ENCODE data around the gene SON.

The SON gene

DNA sequence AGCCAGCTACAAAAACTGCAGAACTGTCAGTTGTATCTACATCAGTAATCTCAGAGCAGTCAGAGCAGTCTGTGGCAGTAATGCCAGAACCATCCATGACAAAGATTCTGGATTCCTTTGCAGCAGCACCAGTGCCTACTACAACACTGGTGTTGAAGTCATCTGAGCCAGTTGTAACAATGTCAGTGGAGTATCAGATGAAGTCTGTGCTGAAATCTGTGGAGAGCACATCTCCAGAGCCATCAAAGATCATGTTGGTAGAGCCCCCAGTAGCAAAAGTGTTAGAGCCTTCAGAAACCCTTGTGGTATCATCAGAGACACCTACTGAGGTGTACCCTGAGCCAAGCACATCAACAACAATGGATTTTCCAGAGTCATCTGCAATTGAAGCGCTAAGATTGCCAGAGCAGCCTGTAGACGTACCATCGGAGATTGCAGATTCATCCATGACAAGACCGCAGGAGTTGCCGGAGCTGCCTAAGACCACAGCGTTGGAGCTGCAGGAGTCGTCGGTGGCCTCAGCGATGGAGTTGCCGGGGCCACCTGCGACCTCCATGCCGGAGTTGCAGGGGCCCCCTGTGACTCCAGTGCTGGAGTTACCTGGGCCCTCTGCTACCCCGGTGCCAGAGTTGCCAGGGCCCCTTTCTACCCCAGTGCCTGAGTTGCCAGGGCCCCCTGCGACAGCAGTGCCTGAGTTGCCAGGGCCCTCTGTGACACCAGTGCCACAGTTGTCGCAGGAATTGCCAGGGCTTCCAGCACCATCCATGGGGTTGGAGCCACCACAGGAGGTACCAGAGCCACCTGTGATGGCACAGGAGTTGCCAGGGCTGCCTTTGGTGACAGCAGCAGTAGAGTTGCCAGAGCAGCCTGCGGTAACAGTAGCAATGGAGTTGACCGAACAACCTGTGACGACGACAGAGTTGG is 7.3 kb downstream of the SON start:
- H3K4me2 ChIP-seq (ENCODE audit: insufficient read depth, low read length, poor library complexity, severe bottlenecking): no peak overlapping the region
- no peak overlapping the region for H2BK5ac ChIP-seq (ENCODE audit: low read length)
- peaks cover 0 to 4% of the 10 kb centered on the region in 2 donors for H3K4me1 ChIP-seq (ENCODE audit: control insufficient read depth in 2 of 2, insufficient read depth in 1 of 2, low read depth in 1 of 2, low read length in 2 of 2)
- no peak overlapping the region for H3K9ac ChIP-seq (ENCODE audit: low read depth, low read length, poor library complexity)
- peaks cover 6 to 37% of the 10 kb centered on the region in 2 donors for H3K9me3 ChIP-seq (replicated peaks in 1 of 2; ENCODE audit: control insufficient read depth in 2 of 2, insufficient read depth in 1 of 2, low read depth in 1 of 2, low read length in 2 of 2)
- no peak overlapping the region for H2BK15ac ChIP-seq (ENCODE audit: low read length)
- H3K79me1 ChIP-seq (ENCODE audit: low read depth, low read length): peaks cover 18% of the 10 kb centered on the region
- no peak overlapping the region for H2BK12ac ChIP-seq (ENCODE audit: low read length)
- no peak overlapping the region for H4K8ac ChIP-seq (ENCODE audit: low read depth, low read length)
- H2BK120ac ChIP-seq (ENCODE audit: low read depth, low read length): no peak overlapping the region
- H3K36me3 ChIP-seq (replicated peaks in 1 of 2; ENCODE audit: control insufficient read depth in 2 of 2, insufficient read depth in 2 of 2, low read length in 2 of 2): peaks cover 51 to 92% of the 10 kb centered on the region in 2 donors
- H3K14ac ChIP-seq (ENCODE audit: low read length): no peak overlapping the region
- no peaks in the 10 kb centered on the region for H3K27me3 ChIP-seq (ENCODE audit: control insufficient read depth in 3 of 3, insufficient read depth in 3 of 3, low read depth in 1 of 3, low read length in 3 of 3)
- H2AK5ac ChIP-seq (ENCODE audit: low read depth, low read length): no peak overlapping the region
- no peak overlapping the region for H2AFZ ChIP-seq (ENCODE audit: low read length)
- no CpG with 5 or more reads among the region's 19 CpGs for WGBS, 2 donors (ENCODE audit: extremely low coverage in 2 of 2, insufficient read length in 2 of 2, insufficient replicate concordance in 1 of 2)
- DNase-seq (ENCODE audit: low spot score): no peak
- H4K91ac ChIP-seq (ENCODE audit: low read depth, low read length, poor library complexity): no peak overlapping the region
- H3K27ac ChIP-seq (replicated peaks; ENCODE audit: low read length): no peak overlapping the region
- peak overlapping the region; percentile 86 for H3K23ac ChIP-seq (ENCODE audit: low read depth, low read length, poor library complexity)
- H3K18ac ChIP-seq (ENCODE audit: low read length): no peak overlapping the region
- H3K4ac ChIP-seq (ENCODE audit: low read length): no peak overlapping the region
- H3K4me3 ChIP-seq (ENCODE audit: low read length in 2 of 2): peak overlapping the region in 1 of 2 donors; percentile 65

DNA sequence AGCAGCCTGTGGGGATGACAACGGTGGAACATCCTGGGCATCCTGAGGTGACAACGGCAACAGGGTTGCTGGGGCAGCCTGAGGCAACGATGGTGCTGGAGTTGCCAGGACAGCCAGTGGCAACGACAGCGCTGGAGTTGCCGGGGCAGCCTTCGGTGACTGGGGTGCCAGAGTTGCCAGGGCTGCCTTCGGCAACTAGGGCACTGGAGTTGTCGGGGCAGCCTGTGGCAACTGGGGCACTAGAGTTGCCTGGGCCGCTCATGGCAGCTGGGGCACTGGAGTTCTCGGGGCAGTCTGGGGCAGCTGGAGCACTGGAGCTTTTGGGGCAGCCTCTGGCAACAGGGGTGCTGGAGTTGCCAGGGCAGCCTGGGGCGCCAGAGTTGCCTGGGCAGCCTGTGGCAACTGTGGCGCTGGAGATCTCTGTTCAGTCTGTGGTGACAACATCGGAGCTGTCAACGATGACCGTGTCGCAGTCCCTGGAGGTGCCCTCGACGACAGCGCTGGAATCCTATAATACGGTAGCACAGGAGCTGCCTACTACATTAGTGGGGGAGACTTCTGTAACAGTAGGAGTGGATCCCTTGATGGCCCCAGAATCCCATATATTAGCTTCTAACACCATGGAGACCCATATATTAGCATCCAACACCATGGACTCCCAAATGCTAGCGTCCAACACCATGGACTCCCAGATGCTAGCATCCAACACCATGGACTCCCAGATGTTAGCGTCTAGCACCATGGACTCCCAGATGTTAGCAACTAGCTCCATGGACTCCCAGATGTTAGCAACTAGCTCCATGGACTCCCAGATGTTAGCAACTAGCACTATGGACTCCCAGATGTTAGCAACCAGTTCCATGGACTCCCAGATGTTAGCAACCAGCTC is 8.2 kb downstream of the SON start:
- DNase-seq (ENCODE audit: low spot score): no peak
- Histone ChIP-seq H3K36me3 (replicated peaks in 1 of 2; ENCODE audit: control insufficient read depth in 2 of 2, insufficient read depth in 2 of 2, low read length in 2 of 2) (peaks cover 52 to 99% of the 10 kb centered on the region in 2 donors), H3K27me3 (ENCODE audit: control insufficient read depth in 3 of 3, insufficient read depth in 3 of 3, low read depth in 1 of 3, low read length in 3 of 3) (no peaks in the 10 kb centered on the region), H2AK5ac (ENCODE audit: low read depth, low read length) (no peak overlapping the region), H3K79me1 (ENCODE audit: low read depth, low read length) (peaks cover 18% of the 10 kb centered on the region), H3K23ac (ENCODE audit: low read depth, low read length, poor library complexity) (peak overlapping the region; percentile 86), H3K4ac (ENCODE audit: low read length) (no peak overlapping the region), H3K9ac (ENCODE audit: low read depth, low read length, poor library complexity) (no peak overlapping the region), H4K8ac (ENCODE audit: low read depth, low read length) (no peak overlapping the region), H3K4me1 (ENCODE audit: control insufficient read depth in 2 of 2, insufficient read depth in 1 of 2, low read depth in 1 of 2, low read length in 2 of 2) (no peaks in the 10 kb centered on the region), H4K91ac (ENCODE audit: low read depth, low read length, poor library complexity) (no peak overlapping the region), H2BK12ac (ENCODE audit: low read length) (no peak overlapping the region), H3K14ac (ENCODE audit: low read length) (no peak overlapping the region), H2BK120ac (ENCODE audit: low read depth, low read length) (no peak overlapping the region), H3K4me2 (ENCODE audit: insufficient read depth, low read length, poor library complexity, severe bottlenecking) (no peak overlapping the region), H2AFZ (ENCODE audit: low read length) (no peak overlapping the region), H3K9me3 (replicated peaks in 1 of 2; ENCODE audit: control insufficient read depth in 2 of 2, insufficient read depth in 1 of 2, low read depth in 1 of 2, low read length in 2 of 2) (peaks cover 6 to 37% of the 10 kb centered on the region in 2 donors), H2BK5ac (ENCODE audit: low read length) (no peak overlapping the region), H3K18ac (ENCODE audit: low read length) (no peak overlapping the region), H3K27ac (replicated peaks; ENCODE audit: low read length) (no peak overlapping the region), H2BK15ac (ENCODE audit: low read length) (no peak overlapping the region), H3K4me3 (ENCODE audit: low read length in 2 of 2) (peak overlapping the region in 1 of 2 donors; percentile 65)
- WGBS, 2 donors (ENCODE audit: extremely low coverage in 2 of 2, insufficient read length in 2 of 2, insufficient replicate concordance in 1 of 2): no CpG with 5 or more reads among the region's 23 CpGs

DNA sequence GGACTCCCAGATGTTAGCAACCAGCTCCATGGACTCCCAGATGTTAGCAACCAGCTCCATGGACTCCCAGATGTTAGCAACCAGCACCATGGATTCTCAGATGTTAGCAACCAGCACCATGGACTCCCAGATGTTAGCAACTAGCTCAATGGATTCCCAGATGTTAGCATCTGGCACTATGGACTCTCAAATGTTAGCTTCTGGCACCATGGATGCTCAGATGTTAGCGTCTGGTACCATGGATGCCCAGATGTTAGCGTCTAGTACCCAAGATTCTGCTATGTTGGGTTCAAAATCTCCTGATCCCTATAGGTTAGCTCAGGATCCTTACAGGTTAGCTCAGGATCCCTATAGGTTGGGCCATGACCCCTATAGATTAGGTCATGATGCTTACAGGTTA is 8.8 kb downstream of the SON start:
- H3K18ac ChIP-seq (ENCODE audit: low read length): no peak overlapping the region
- no peak overlapping the region for H2AFZ ChIP-seq (ENCODE audit: low read length)
- no peak overlapping the region for H4K91ac ChIP-seq (ENCODE audit: low read depth, low read length, poor library complexity)
- DNase-seq (ENCODE audit: low spot score): no peak
- peaks cover 6 to 37% of the 10 kb centered on the region in 2 donors for H3K9me3 ChIP-seq (replicated peaks in 1 of 2; ENCODE audit: control insufficient read depth in 2 of 2, insufficient read depth in 1 of 2, low read depth in 1 of 2, low read length in 2 of 2)
- no peak overlapping the region for H2BK120ac ChIP-seq (ENCODE audit: low read depth, low read length)
- H3K4me1 ChIP-seq (ENCODE audit: control insufficient read depth in 2 of 2, insufficient read depth in 1 of 2, low read depth in 1 of 2, low read length in 2 of 2): no peaks in the 10 kb centered on the region
- H3K23ac ChIP-seq (ENCODE audit: low read depth, low read length, poor library complexity): no peak overlapping the region
- H3K27me3 ChIP-seq (ENCODE audit: control insufficient read depth in 3 of 3, insufficient read depth in 3 of 3, low read depth in 1 of 3, low read length in 3 of 3): no peaks in the 10 kb centered on the region
- no peak overlapping the region for H3K14ac ChIP-seq (ENCODE audit: low read length)
- no peak overlapping the region for H2BK5ac ChIP-seq (ENCODE audit: low read length)
- H3K27ac ChIP-seq (replicated peaks; ENCODE audit: low read length): no peak overlapping the region
- H4K8ac ChIP-seq (ENCODE audit: low read depth, low read length): no peak overlapping the region
- no peak overlapping the region for H3K4ac ChIP-seq (ENCODE audit: low read length)
- peaks cover 18% of the 10 kb centered on the region for H3K79me1 ChIP-seq (ENCODE audit: low read depth, low read length)
- H3K4me2 ChIP-seq (ENCODE audit: insufficient read depth, low read length, poor library complexity, severe bottlenecking): no peak overlapping the region
- no peak overlapping the region for H2BK12ac ChIP-seq (ENCODE audit: low read length)
- peaks cover 52 to 98% of the 10 kb centered on the region in 2 donors for H3K36me3 ChIP-seq (replicated peaks in 1 of 2; ENCODE audit: control insufficient read depth in 2 of 2, insufficient read depth in 2 of 2, low read length in 2 of 2)
- H3K4me3 ChIP-seq (ENCODE audit: low read length in 2 of 2): no peak overlapping the region
- H2BK15ac ChIP-seq (ENCODE audit: low read length): no peak overlapping the region
- no CpG with 5 or more reads among the region's 2 CpGs for WGBS, 2 donors (ENCODE audit: extremely low coverage in 2 of 2, insufficient read length in 2 of 2, insufficient replicate concordance in 1 of 2)
- H2AK5ac ChIP-seq (ENCODE audit: low read depth, low read length): no peak overlapping the region
- H3K9ac ChIP-seq (ENCODE audit: low read depth, low read length, poor library complexity): no peak overlapping the region
